CD4-positive, alpha-beta T cell treated with Interleukin-2 at 100 ng/mL for 4 hours (primary cell): ENCODE data around the gene ITPR3.
A peak's percentile ranks its signal among the peaks of the same experiment; 100 is the strongest.

Experiments
- DNase-seq: peaks from one replicate; pipeline ENCODE4 v3.0.0-alpha.2; 2020; ENCODE audit warnings: low spot score

Gene ITPR3

GRCh38 chr6:33638556-33638955 is 17.4 kb downstream of the ITPR3 start:
- DNase-seq = no peak

- no peak for DNase-seq
These were observed 18.4 kb downstream of the ITPR3 start for GRCh38 chr6:33639559-33639958.

- DNase-seq = no peak
These were observed 19.2 kb downstream of the ITPR3 start for GRCh38 chr6:33640361-33640760.

- no peak for DNase-seq
These were observed 20.0 kb downstream of the ITPR3 start for GRCh38 chr6:33641144-33641543.

- no peak for DNase-seq
These were observed 20.5 kb downstream of the ITPR3 start for GRCh38 chr6:33641602-33642001.

- no peak for DNase-seq
These were observed 21.8 kb downstream of the ITPR3 start for GRCh38 chr6:33642897-33643296.

GRCh38 chr6:33651403-33651802 is 30.3 kb downstream of the ITPR3 start:
- no peak for DNase-seq

- DNase-seq = no peak
These were observed 30.9 kb downstream of the ITPR3 start for GRCh38 chr6:33652002-33652401.

- no peak for DNase-seq
These were observed 33.9 kb downstream of the ITPR3 start for GRCh38 chr6:33654831-33655554.

- DNase-seq = no peak
These were observed 35.7 kb downstream of the ITPR3 start for GRCh38 chr6:33656844-33657243.

- no peak for DNase-seq
These were observed 38.0 kb downstream of the ITPR3 start for GRCh38 chr6:33658982-33659689.

GRCh38 chr6:33659986-33660385 is 38.9 kb downstream of the ITPR3 start:
- no peak for DNase-seq

GRCh38 chr6:33661106-33661838 is 40.1 kb downstream of the ITPR3 start:
- DNase-seq = no peak

GRCh38 chr6:33662318-33662717 is 41.2 kb downstream of the ITPR3 start:
- DNase-seq = no peak

GRCh38 chr6:33663028-33663427 is 41.9 kb downstream of the ITPR3 start:
- no peak for DNase-seq

- no peak for DNase-seq
These were observed 42.8 kb downstream of the ITPR3 start for GRCh38 chr6:33663727-33664449.

- DNase-seq = no peak
These were observed 43.5 kb downstream of the ITPR3 start for GRCh38 chr6:33664506-33665057.

- DNase-seq = no peak
These were observed 44.8 kb downstream of the ITPR3 start for GRCh38 chr6:33665957-33666356.

- DNase-seq = no peak
These were observed 46.0 kb downstream of the ITPR3 start for GRCh38 chr6:33667072-33667471.

- DNase-seq = no peak
These were observed 46.7 kb downstream of the ITPR3 start for GRCh38 chr6:33667776-33668175.

GRCh38 chr6:33668328-33668727 is 47.2 kb downstream of the ITPR3 start:
- DNase-seq = no peak

GRCh38 chr6:33668914-33669313 is 47.8 kb downstream of the ITPR3 start:
- DNase-seq = peak; percentile 73
